HG02759 (cell line): Measurements from ENCODE around the gene PDE2A.
A peak's percentile ranks its signal among the peaks of the same experiment; 100 is the strongest.

Experiments
- ATAC-seq: cut with Tn5 transposase; IDR thresholded peaks from one replicate; pipeline ENCODE4 v1.9.1; 2021; ENCODE audit warnings: mild to moderate bottlenecking, moderate library complexity; ENCODE audit not compliant: unreplicated experiment

Gene PDE2A

GRCh38 chr11:72673943-72674828, at the start of gene PDE2A:
PDE2A (minus strand) TSS chr11:72674422; CDS start chr11:72674207, 215 bp downstream.
- ATAC-seq, result no peak

GRCh38 chr11:72723508-72723907, 49.3 kb upstream of the PDE2A start:
- no peak for ATAC-seq

GRCh38 chr11:72722050-72722748, 48.0 kb upstream of the PDE2A start:
- peak; percentile 82 for ATAC-seq

- no peak for ATAC-seq
These were observed 47.4 kb upstream of the PDE2A start for GRCh38 chr11:72721689-72722049.

GRCh38 chr11:72721276-72721675, 47.1 kb upstream of the PDE2A start:
- no peak for ATAC-seq

- ATAC-seq, result no peak
These were observed 46.6 kb upstream of the PDE2A start for GRCh38 chr11:72720784-72721183.

- no peak for ATAC-seq
These were observed 45.8 kb upstream of the PDE2A start for GRCh38 chr11:72720047-72720446.

GRCh38 chr11:72719551-72719950, 45.3 kb upstream of the PDE2A start:
- ATAC-seq, result no peak

- no peak for ATAC-seq
These were observed 44.9 kb upstream of the PDE2A start for GRCh38 chr11:72719144-72719543.

- no peak for ATAC-seq
These were observed 43.9 kb upstream of the PDE2A start for GRCh38 chr11:72718101-72718501.

- no peak for ATAC-seq
These were observed 42.7 kb upstream of the PDE2A start for GRCh38 chr11:72716788-72717435.

- ATAC-seq, result no peak
These were observed 42.1 kb upstream of the PDE2A start for GRCh38 chr11:72716290-72716689.

- no peak for ATAC-seq
These were observed 38.6 kb upstream of the PDE2A start for GRCh38 chr11:72712841-72713240.

GRCh38 chr11:72712168-72712751, 38.0 kb upstream of the PDE2A start:
- ATAC-seq, result no peak

- ATAC-seq, result no peak
These were observed 36.9 kb upstream of the PDE2A start for GRCh38 chr11:72711141-72711540.

GRCh38 chr11:72710278-72710677, 36.1 kb upstream of the PDE2A start:
- no peak for ATAC-seq

GRCh38 chr11:72709478-72710238, 35.4 kb upstream of the PDE2A start:
- ATAC-seq, result no peak

GRCh38 chr11:72707032-72707431, 32.8 kb upstream of the PDE2A start:
- ATAC-seq, result no peak

GRCh38 chr11:72706579-72706978, 32.4 kb upstream of the PDE2A start:
- ATAC-seq, result no peak
